ENCODE measurements around the gene LHB.
"Not testable (repeated sequence)": the region's sequence is repeated elsewhere in the genome, so short reads cannot be mapped to it uniquely, and the experiment has no call there.

DNA sequence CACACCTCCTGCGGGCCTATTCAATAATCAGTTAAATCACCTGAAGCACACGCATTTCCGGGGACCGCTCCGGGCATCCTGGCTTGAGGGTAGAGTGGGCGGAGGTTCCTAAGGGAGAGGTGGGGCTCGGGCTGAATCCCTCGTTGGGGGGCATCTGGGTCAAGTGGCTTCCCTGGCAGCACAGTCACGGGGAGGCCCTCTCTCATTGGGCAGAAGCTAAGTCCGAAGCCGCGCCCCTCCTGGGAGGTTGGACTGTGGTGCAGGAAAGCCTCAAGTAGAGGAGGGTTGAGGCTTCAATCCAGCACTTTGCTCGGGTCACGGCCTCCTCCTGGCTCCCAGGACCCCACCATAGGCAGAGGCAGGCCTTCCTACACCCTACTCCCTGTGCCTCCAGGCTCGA lies 26.7 kb upstream of the LHB start, which contains the start of gene CGB5:
- TF ChIP-seq, protein P1, sequence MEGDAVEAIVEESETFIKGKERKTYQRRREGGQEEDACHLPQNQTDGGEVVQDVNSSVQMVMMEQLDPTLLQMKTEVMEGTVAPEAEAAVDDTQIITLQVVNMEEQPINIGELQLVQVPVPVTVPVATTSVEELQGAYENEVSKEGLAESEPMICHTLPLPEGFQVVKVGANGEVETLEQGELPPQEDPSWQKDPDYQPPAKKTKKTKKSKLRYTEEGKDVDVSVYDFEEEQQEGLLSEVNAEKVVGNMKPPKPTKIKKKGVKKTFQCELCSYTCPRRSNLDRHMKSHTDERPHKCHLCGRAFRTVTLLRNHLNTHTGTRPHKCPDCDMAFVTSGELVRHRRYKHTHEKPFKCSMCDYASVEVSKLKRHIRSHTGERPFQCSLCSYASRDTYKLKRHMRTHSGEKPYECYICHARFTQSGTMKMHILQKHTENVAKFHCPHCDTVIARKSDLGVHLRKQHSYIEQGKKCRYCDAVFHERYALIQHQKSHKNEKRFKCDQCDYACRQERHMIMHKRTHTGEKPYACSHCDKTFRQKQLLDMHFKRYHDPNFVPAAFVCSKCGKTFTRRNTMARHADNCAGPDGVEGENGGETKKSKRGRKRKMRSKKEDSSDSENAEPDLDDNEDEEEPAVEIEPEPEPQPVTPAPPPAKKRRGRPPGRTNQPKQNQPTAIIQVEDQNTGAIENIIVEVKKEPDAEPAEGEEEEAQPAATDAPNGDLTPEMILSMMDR (IDR thresholded peaks at IDR 0.05), result not testable (repeated sequence)
- not testable (repeated sequence) for TF ChIP-seq POLR2A (IDR thresholded peaks at IDR 0.05)
